MV-4-11 (cell line): ENCODE measurements around the gene ATAD3B.
"Not testable (repeated sequence)": the region's sequence is repeated elsewhere in the genome, so short reads cannot be mapped to it uniquely, and the experiment has no call there.

Source experiments
- DNase-seq: peaks from one replicate; lab custom pipeline; 2025; lab: John Stamatoyannopoulos, UW

Gene ATAD3B

DNA sequence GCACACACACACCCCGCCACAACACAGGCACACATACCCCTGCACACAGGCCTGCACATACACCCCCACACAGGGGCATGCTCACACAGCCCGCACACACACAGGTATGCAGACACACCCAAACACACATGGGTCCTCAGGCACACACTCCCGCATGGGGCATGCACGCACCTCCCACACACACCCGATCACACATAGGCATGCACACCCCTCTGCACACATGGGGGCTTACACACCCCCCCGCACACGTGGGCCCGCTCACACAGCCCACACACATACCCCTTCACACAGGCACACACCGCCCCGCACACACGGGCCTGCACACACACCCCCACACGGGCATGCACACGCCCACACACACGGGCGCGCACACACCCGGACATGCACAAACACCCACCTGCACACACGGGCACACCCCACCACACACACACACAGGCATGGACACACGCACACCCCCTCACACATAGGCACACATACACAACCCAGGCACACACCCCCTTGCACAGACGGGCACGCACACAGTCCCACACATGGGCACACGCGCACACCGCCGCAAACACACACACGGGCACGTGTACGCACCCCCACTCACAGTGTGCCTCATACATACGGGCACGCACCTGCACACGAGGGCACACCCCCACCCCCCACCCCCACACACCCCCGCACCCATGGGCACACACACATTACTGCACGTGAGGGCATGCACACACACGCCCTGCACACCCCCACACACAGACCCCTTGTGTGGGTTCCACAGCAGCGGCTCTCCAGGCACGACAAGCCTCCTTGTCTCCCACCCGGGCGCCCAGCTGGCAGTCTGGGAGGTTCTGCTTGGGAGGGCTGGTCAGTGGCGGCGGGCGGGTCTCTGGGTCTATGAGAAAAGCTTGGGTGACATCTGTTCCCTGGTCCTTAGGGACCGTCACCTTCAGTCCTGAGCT, 8.3 kb downstream of the ATAD3B start:
- DNase-seq, result no peak

DNA sequence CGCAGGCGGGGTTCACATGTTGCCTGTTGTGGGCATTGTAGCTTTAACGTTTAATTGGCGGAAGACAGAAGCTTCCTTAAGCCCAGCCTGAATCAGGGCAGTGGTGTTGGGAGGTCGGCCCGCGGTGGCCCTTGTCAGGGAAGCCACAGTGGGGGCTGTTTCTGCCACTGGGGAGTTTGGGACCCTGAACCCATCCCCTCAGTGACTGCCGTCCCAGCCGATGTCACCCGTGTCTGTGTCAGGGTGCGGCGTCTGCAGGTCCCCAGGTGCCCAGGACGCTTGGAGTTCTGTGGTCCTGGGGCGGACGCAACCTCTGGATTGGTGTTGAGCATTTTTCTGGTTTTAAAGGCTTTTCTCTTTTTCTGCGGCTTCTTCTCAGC, 8.9 kb downstream of the ATAD3B start:
- not testable (repeated sequence) for DNase-seq

- not testable (repeated sequence) for DNase-seq
Observed at GRCh38 chr1:1481811-1482210, 10.2 kb downstream of the ATAD3B start.

GRCh38 chr1:1482856-1483255, 11.3 kb downstream of the ATAD3B start:
- DNase-seq, result no peak

GRCh38 chr1:1483714-1484113, 12.1 kb downstream of the ATAD3B start:
- DNase-seq, result no peak

- not testable (repeated sequence) for DNase-seq
Observed at GRCh38 chr1:1484976-1485750, 13.6 kb downstream of the ATAD3B start.

DNA sequence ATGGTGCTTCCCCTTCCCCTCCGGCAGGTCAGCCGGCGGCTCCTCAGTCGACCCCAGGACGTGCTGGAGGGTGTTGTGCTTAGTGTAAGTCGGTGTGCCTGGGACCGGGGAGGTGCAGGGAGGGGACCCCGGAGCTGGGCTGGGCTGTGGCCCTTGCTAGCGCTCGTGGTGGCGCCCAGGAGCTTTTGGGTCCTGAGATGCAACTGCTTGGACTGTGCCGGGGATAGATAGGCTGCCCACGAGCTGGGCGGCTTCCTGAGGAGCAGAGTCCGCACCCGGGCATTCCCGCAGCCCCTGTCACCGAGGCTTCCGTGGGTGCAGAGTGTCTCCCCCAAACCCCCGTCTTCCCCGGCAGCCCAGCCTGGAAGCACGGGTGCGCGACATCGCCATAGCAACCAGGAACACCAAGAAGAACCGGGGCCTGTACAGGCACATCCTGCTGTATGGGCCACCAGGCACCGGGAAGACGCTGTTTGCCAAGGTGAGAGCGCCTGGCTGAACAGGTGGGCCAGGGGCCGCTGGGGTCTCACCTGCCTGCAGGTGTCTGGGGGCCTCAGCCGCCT, 14.3 kb downstream of the ATAD3B start:
- DNase-seq, result not testable (repeated sequence)

GRCh38 chr1:1487701-1488100, 16.1 kb downstream of the ATAD3B start:
- no peak for DNase-seq

- DNase-seq, result no peak
Observed at GRCh38 chr1:1489231-1489630, 17.7 kb downstream of the ATAD3B start.

DNA sequence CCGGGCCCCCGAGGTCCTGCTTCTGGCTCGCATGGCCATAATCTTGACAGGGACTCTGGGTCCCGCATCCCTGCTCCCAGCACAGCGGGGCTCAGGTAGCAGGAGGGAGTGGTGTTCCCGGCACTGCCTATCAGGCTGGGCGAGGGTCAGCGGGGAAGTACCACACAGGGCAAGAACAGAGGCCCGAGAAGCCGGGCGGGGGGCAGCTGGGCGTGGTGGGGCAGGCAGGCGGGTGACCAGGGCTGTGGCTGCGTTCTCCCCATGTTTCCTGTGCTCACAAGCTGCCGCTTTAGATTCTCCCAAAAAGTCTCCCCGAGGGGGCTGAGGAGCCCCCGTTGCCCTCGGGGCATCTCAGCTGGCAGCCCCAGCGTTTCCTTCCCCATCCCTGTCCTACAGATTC, 18.3 kb downstream of the ATAD3B start:
- DNase-seq, result no peak

- no peak for DNase-seq
Observed at GRCh38 chr1:1490633-1491230, 19.2 kb downstream of the ATAD3B start.

GRCh38 chr1:1491601-1492000, 20.0 kb downstream of the ATAD3B start:
- no peak for DNase-seq

- DNase-seq, result not testable (repeated sequence)
Observed at GRCh38 chr1:1494311-1494710, 22.7 kb downstream of the ATAD3B start.

GRCh38 chr1:1495461-1495975, 24.0 kb downstream of the ATAD3B start:
- not testable (repeated sequence) for DNase-seq

- DNase-seq, result peak; percentile 56
Observed at GRCh38 chr1:1504777-1505365, 33.3 kb downstream of the ATAD3B start.

DNA sequence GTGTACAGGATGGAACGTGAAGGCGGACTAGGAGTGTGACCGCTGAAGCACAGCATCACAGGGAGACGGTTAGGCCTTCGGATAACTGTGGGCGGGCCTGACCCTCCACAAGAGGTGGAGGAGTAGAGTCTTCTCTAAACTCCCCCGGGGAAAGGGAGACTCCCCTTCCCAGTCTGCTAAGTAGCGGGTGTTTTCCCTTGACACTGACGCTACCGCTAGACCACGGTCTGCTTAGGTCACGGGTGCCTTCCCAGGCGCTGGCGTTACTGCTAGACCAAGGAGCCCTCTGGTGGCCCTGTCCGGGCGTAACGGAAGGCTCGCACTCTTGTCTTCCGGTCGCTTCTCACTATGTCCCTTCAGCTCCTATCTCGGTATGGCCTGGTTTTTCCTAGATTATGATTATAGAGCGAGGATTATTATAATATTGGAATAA, 33.8 kb downstream of the ATAD3B start:
- peak; percentile 66 for DNase-seq

- DNase-seq, result not testable (repeated sequence)
Observed at GRCh38 chr1:1505801-1506200, 34.2 kb downstream of the ATAD3B start.

DNA sequence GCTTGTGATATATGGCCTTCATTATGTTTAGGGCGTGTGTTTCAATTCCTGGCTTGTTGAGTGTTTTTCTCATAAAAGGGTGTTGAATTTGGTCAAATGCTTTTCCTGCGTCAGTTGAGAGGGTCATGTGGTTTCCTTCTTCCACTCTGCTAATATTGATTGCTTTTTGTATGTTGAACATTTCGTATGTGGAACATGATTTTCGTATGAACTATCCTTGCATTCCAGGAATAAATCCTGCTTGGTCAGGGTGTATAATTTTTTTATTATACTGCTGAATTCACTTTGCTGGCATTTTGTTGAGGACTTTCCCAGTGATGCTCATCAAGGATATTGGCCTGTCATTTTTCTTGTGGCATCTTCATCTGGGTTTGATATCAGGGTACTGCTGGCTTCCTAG, 35.7 kb downstream of the ATAD3B start:
- no peak for DNase-seq

- DNase-seq, result not testable (repeated sequence)
Observed at GRCh38 chr1:1508775-1509464, 37.4 kb downstream of the ATAD3B start.

DNA sequence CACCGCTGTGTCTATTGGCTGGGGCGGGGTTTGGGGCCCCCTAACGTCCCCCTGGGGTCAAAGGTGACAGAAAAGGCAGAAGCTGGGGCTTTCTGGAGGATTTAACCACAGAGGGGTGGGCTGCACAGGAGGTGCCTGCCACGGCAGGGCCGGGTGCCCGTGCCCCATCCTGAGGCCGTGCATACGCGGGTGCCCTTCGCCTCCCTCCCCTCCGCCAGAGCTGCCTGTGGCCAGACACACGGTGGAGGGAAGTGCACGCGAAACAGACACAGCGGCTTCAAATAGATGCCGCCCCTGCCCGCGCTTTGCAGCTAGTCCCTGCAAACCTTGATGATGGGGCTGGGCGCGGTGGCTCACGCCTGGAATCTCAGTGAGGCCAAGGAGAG, 37.9 kb downstream of the ATAD3B start:
- not testable (repeated sequence) for DNase-seq
